A673 (cell line): ENCODE measurements around the gene C12orf54. TPM values are rescaled to one million over a fixed set of nuclear protein-coding genes. Genes with fewer than 3 reads are reported as not detected.
"Not testable (repeated sequence)": the region's sequence is repeated elsewhere in the genome, so short reads cannot be mapped to it uniquely, and the experiment has no call there.

Experiments used
- BruUV-seq: library from RNA; stranded (reverse); fragments of 400-500 nt; replicated peaks from 2 replicates; lab custom pipeline; 2021; lab: Mats Ljungman, UMichigan
- CTCF ChIA-PET: fragments of 300-600 bp; sonication (Branson Sonifier 250); formaldehyde crosslinking; loops from one replicate; lab custom pipeline; 2022; ENCODE audit warnings: antibody characterized with exemption; lab: Charles Lee
- POLR2A ChIA-PET: fragments of 300-600 bp; sonication (Branson Sonifier 250); formaldehyde crosslinking; loops from one replicate; lab custom pipeline; 2022; ENCODE audit warnings: antibody characterized with exemption; ENCODE audit not compliant: low non-redundant PET; lab: Charles Lee
- DNase-seq: peaks from one replicate; pipeline ENCODE4 v3.0.0-alpha.2; 2015; ENCODE audit warnings: low spot score
- H3K27ac ChIP-seq: fragments of 200-600 bp; sonication (generic); 2 replicates; pipeline ENCODE4 v1.5.1; 2016; ENCODE audit warnings: mixed run types, low read depth, mild to moderate bottlenecking, mixed read lengths, antibody characterized with exemption, low read length; ENCODE audit not compliant: poor library complexity, severe bottlenecking
- H3K27me3 ChIP-seq: fragments of 200-600 bp; sonication (generic); replicated peaks from 2 replicates; pipeline ENCODE4 v1.6.1; 2017; ENCODE audit warnings: mixed run types, low read depth, mild to moderate bottlenecking, mixed read lengths, antibody characterized with exemption, low read length; ENCODE audit not compliant: insufficient read depth, poor library complexity
- H3K36me3 ChIP-seq: fragments of 200-600 bp; sonication (generic); 2 replicates; pipeline ENCODE4 v1.6.1; 2016; ENCODE audit warnings: mixed run types, mild to moderate bottlenecking, mixed read lengths, antibody characterized with exemption, low read length; ENCODE audit not compliant: insufficient read depth, poor library complexity, severe bottlenecking
- H3K4me1 ChIP-seq: fragments of 200-600 bp; sonication (generic); 2 replicates; pipeline ENCODE4 v1.6.1; 2017; ENCODE audit warnings: mixed run types, mild to moderate bottlenecking, mixed read lengths, antibody characterized with exemption, low read length; ENCODE audit not compliant: insufficient read depth, poor library complexity, severe bottlenecking
- H3K4me3 ChIP-seq: fragments of 200-600 bp; sonication (generic); 2 replicates; pipeline ENCODE4 v1.5.1; 2016; ENCODE audit warnings: low read depth, mixed run types, mild to moderate bottlenecking, mixed read lengths, low read length; ENCODE audit not compliant: poor library complexity, severe bottlenecking
- H3K9me3 ChIP-seq: fragments of 200-600 bp; sonication (generic); 2 replicates; pipeline ENCODE4 v1.6.1; 2016; ENCODE audit warnings: mixed run types, low read depth, mild to moderate bottlenecking, mixed read lengths, antibody characterized with exemption, low read length; ENCODE audit not compliant: poor library complexity, severe bottlenecking
- EZH2 ChIP-seq: fragments of 200-600 bp; sonication (generic); IDR thresholded peaks from 2 replicates; pipeline ENCODE4 v1.6.1; 2017; ENCODE audit warnings: borderline replicate concordance, low read depth, mild to moderate bottlenecking, mixed read lengths, antibody characterized with exemption, low read length; ENCODE audit not compliant: poor library complexity, severe bottlenecking
- intact Hi-C: fragments of 100-400 bp; cut with micrococcal nuclease; formaldehyde crosslinking; loops from one replicate; pipeline ENCODE4 v1.10.0; 2022; ENCODE audit not compliant: unreplicated experiment
- total RNA-seq: library from RNA; stranded (reverse); gene quantifications from 2 replicates; pipeline ENCODE4 v1.2.3, GENCODE V29; 2021
- TF ChIP-seq, protein P1 (sequence below): fragments of 300-800, 200-600 bp; sonication (generic); conservative IDR thresholded peaks from 2 replicates; pipeline ENCODE4 v1.5.1; 2017; ENCODE audit warnings: low read depth, mild to moderate bottlenecking, antibody characterized with exemption, low read length, moderate library complexity, mixed read lengths

The C12orf54 gene
- total RNA-seq, 1 experiment from 2014 or later: not detected

DNA sequence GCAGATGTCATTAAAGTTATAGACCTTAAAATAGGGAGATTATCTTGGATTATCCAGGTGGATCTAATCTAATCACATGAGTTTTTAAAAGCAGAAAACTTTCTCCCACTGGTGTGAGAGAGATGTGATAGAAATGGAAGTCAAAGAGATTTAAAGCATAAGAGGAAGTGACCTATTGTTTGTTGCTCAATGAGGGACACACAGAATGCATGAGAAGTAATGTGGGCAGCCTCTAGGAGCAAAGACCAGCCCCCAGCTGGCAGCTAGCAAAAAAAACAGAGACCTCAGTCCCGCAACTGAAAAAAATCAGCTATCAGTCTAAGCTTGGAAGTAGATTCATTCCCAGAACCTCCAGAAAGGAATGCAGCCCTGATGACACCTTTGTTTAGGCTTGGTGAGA, 34.5 kb upstream of the C12orf54 start:
- intact Hi-C loops: no loop called here
- H3K4me1 ChIP-seq: peaks cover 8% of the 10 kb centered on the region
- TF ChIP-seq, protein P1, sequence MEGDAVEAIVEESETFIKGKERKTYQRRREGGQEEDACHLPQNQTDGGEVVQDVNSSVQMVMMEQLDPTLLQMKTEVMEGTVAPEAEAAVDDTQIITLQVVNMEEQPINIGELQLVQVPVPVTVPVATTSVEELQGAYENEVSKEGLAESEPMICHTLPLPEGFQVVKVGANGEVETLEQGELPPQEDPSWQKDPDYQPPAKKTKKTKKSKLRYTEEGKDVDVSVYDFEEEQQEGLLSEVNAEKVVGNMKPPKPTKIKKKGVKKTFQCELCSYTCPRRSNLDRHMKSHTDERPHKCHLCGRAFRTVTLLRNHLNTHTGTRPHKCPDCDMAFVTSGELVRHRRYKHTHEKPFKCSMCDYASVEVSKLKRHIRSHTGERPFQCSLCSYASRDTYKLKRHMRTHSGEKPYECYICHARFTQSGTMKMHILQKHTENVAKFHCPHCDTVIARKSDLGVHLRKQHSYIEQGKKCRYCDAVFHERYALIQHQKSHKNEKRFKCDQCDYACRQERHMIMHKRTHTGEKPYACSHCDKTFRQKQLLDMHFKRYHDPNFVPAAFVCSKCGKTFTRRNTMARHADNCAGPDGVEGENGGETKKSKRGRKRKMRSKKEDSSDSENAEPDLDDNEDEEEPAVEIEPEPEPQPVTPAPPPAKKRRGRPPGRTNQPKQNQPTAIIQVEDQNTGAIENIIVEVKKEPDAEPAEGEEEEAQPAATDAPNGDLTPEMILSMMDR: no peak
- TF ChIP-seq EZH2: no peak
- POLR2A ChIA-PET: no interaction called here
- CTCF ChIA-PET: no interaction called here
- H3K27ac ChIP-seq: no peak overlapping the region
- DNase-seq: no peak
- H3K36me3 ChIP-seq: no peaks in the 10 kb centered on the region
- no peaks in the 10 kb centered on the region for H3K27me3 ChIP-seq
- H3K9me3 ChIP-seq: no peaks in the 10 kb centered on the region
- no TSS peak for BruUV-seq
- no peak overlapping the region for H3K4me3 ChIP-seq

DNA sequence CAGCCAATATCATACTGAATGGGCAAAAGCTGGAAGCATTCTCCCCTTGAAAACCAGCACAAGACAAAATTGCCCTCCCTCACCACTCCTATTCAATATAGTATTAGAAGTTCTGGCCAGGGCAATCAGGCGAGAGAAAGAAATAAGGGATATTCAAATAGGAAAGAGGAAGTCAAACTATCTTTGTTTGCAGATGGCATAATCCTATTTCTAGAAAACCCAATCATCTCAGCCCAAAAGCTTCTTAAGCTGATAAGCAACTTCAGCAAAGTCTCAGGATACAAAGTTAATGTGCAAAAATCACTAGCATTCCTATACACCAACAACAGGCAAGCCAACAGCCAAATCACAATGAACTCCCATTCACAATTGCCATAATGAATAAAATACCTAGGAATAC, 30.9 kb upstream of the C12orf54 start:
- TF ChIP-seq EZH2: no peak
- TF ChIP-seq, protein P1: no peak
- POLR2A ChIA-PET: no interaction called here
- Histone ChIP-seq H3K4me3 (no peak overlapping the region), H3K27me3 (no peaks in the 10 kb centered on the region), H3K27ac (no peak overlapping the region), H3K9me3 (no peaks in the 10 kb centered on the region), H3K4me1 (peaks cover 7% of the 10 kb centered on the region), H3K36me3 (no peaks in the 10 kb centered on the region)
- BruUV-seq: no TSS peak
- DNase-seq: no peak
- intact Hi-C loops: loop anchor here (10.0 kb wide), 2 partner anchors 187 to 267 kb away; partner anchors contain the start of gene CCDC184
- CTCF ChIA-PET: no interaction called here

DNA sequence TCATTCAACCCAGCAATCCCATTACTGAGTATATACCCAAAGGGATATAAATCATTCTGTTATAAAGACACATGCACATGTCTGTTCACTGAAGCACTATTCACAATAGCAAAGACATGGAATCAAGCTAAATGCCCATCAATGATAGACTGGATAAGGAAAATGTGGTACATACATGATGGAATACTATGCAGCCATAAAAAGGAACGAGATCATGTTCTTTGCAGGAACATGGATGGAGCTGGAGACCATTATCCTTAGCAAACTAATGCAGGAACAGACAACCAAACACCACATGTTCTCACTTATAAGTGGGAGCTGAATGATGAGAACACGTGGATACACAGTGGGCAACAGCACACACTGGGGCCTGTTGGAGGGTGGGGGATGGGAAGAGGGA, 29.3 kb upstream of the C12orf54 start:
- H3K27ac ChIP-seq, BruUV-seq, H3K4me3 ChIP-seq, H3K9me3 ChIP-seq, H3K4me1 ChIP-seq, DNase-seq, H3K36me3 ChIP-seq, POLR2A ChIA-PET, H3K27me3 ChIP-seq, CTCF ChIA-PET: not testable (repeated sequence)
- intact Hi-C loops: loop anchor here (10.0 kb wide), 2 partner anchors 188 to 268 kb away; partner anchors contain the start of gene CCDC184

DNA sequence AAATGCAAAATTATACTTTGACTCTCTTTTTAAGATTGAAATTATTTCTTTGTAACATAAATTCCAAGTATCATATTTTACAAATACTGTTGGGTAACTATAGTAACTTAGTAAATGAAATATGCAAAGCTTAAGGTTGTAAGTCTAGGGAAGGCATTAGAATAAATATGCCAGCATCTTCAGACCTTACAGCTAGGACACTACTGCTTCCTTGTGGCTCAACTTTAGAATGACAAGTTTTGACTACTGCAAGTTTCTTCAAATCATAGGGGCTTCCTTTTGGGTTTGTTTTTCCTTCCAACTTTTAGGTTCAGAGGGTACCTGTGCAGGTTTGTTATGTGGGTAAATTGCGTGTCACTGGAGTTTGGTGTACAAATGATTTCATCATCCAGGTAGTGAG, 27.6 kb upstream of the C12orf54 start:
- CTCF ChIA-PET: no interaction called here

More for the DNA sequence above, 27.6 kb upstream of the C12orf54 start:
- POLR2A ChIA-PET: no interaction called here
- H3K27me3 ChIP-seq: no peaks in the 10 kb centered on the region
- no peaks in the 10 kb centered on the region for H3K36me3 ChIP-seq
- peak; percentile 53 for DNase-seq
- H3K4me1 ChIP-seq: no peaks in the 10 kb centered on the region
- intact Hi-C loops: loop anchor here (10.0 kb wide), 2 partner anchors 190 to 270 kb away; partner anchors contain the start of gene CCDC184
- no peak for TF ChIP-seq EZH2
- TF ChIP-seq, protein P1: peak; percentile 58
- no peaks in the 10 kb centered on the region for H3K9me3 ChIP-seq
- no TSS peak for BruUV-seq
- H3K27ac ChIP-seq: no peak overlapping the region
- H3K4me3 ChIP-seq: no peak overlapping the region
